ENCODE measurements around the gene ABCA8. TPM values are rescaled to one million over a fixed set of nuclear protein-coding genes. Genes with fewer than 3 reads are reported as not detected.
A peak's percentile ranks its signal among the peaks of the same experiment; 100 is the strongest.

Gene ABCA8
- total and polyA plus RNA-seq, 9 donors, result 12.7 to 31.6 (median 26.6) TPM

DNA sequence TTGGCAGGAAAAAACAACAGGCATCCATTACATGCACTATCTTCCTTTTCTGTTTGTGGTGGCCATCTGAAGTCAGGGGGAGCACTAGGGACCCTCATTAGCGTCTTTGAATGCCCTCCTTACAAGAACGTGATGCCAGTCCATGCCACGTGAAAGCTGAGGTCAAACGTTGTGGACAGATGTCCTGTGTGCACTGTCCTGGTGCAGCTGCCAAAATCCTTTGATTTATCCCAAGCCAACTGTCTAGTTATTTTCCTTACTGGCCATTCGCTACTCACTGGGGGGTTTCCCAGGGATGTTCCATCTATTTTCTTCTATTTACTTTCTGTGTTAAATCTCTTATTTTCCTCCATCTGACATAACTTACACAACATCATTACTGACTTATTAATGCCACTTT is 135.7 kb downstream of the ABCA8 start:
- Histone ChIP-seq H3K4me1 (ENCODE audit: control insufficient read depth, insufficient read depth, low read length) (peaks cover 38% of the 10 kb centered on the region), H3K4me3 (ENCODE audit: low read length) (no peak overlapping the region), H3K36me3 (ENCODE audit: control insufficient read depth, insufficient read depth, low read length) (no peaks in the 10 kb centered on the region), H3K27ac (ENCODE audit: low read length) (peak overlapping the region; percentile 33), H3K27me3 (ENCODE audit: control insufficient read depth, insufficient read depth, low read length) (no peaks in the 10 kb centered on the region), H3K9me3 (replicated peaks; ENCODE audit: control insufficient read depth, low read depth, low read length) (no peaks in the 10 kb centered on the region)
- DNase-seq, result peak; percentile 44
- 76% methylated on average over 5 of the region's 5 CpGs for WGBS (ENCODE audit: insufficient coverage)

Other genes with a start within 250 kb of the ABCA8 start
- 13.4 TPM for gene ABCA9, start 105.5 kb upstream of the ABCA8 start, total RNA-seq
- 10 to 100 TPM; 10.3 to 18.5 (median 13.2) TPM for gene ABCA9, start 105.5 kb upstream of the ABCA8 start, polyA plus RNA-seq (ENCODE audit: insufficient read depth in 1 of 8, insufficient read length in 8 of 8, low replicate concordance in 1 of 8)
- 24.3 TPM for gene ABCA6, start 186.5 kb upstream of the ABCA8 start, total RNA-seq
- gene ABCA6, start 186.5 kb upstream of the ABCA8 start, polyA plus RNA-seq (ENCODE audit: insufficient read depth in 1 of 8, insufficient read length in 8 of 8, low replicate concordance in 1 of 8), result 10 to 100 TPM in 3 of 8 donors, 1 to 10 TPM in 5; 7.2 to 12.6 (median 8.6) TPM

All from muscle of leg (tissue), 11 donors.